GM18867 (cell line): ENCODE results near the gene SCYL2.
"Not testable (repeated sequence)": the region's sequence is repeated elsewhere in the genome, so short reads cannot be mapped to it uniquely, and the experiment has no call there.

ENCODE experiments used
- ATAC-seq: cut with Tn5 transposase; IDR thresholded peaks from one replicate; pipeline ENCODE4 v1.9.1; 2021; ENCODE audit warnings: mild to moderate bottlenecking, moderate library complexity; ENCODE audit not compliant: unreplicated experiment

SCYL2 gene, protein sequence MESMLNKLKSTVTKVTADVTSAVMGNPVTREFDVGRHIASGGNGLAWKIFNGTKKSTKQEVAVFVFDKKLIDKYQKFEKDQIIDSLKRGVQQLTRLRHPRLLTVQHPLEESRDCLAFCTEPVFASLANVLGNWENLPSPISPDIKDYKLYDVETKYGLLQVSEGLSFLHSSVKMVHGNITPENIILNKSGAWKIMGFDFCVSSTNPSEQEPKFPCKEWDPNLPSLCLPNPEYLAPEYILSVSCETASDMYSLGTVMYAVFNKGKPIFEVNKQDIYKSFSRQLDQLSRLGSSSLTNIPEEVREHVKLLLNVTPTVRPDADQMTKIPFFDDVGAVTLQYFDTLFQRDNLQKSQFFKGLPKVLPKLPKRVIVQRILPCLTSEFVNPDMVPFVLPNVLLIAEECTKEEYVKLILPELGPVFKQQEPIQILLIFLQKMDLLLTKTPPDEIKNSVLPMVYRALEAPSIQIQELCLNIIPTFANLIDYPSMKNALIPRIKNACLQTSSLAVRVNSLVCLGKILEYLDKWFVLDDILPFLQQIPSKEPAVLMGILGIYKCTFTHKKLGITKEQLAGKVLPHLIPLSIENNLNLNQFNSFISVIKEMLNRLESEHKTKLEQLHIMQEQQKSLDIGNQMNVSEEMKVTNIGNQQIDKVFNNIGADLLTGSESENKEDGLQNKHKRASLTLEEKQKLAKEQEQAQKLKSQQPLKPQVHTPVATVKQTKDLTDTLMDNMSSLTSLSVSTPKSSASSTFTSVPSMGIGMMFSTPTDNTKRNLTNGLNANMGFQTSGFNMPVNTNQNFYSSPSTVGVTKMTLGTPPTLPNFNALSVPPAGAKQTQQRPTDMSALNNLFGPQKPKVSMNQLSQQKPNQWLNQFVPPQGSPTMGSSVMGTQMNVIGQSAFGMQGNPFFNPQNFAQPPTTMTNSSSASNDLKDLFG

DNA sequence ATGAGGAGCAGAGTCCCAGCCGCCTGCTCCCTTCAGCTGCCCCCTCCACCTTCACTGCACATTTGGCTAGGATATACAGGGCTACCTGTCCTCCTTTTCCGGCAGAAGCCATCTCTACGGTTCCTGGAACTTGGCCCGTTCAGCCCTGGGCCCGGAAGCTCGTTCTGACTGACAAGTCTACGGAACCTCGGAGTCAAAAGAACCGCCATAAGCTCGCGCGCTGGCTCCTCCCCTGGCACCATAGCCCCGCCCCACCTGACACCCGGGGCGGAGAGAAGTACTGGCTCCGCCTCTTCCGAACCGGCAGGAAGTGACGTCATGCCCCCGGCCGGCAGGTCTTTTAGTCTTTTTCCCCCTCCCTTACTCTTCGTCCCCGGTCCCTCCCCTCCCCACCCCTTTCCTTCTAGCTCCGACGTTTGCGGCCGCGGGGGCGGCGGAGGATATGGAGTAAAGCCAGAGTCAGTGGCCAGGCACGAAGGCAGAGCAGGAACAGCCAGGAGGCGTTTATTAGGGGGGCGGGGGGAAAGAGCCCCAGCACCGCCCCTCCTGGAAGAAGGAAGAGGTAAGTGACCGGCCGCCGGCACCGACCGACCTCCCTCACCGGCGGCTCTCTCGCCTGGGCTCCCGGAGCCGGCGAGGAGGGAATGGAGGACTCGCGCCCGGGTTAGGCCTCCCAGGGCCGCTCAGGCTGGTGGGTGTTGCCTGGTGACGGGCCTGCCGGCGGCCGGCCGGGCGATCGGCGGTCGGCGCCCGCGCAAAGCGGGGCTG, at the start of gene SCYL2, which contains the start of gene DEPDC4:
SCYL2 (plus strand) TSS at position 343 of the 768 bp plus-strand sequence. CDS start 15,794 bp downstream, outside the sequence.
DEPDC4 (minus strand) TSS at position 245 of the 768 bp plus-strand sequence; CDS start at position 242, 3 bp downstream.
- peak; percentile 93 for ATAC-seq

DNA sequence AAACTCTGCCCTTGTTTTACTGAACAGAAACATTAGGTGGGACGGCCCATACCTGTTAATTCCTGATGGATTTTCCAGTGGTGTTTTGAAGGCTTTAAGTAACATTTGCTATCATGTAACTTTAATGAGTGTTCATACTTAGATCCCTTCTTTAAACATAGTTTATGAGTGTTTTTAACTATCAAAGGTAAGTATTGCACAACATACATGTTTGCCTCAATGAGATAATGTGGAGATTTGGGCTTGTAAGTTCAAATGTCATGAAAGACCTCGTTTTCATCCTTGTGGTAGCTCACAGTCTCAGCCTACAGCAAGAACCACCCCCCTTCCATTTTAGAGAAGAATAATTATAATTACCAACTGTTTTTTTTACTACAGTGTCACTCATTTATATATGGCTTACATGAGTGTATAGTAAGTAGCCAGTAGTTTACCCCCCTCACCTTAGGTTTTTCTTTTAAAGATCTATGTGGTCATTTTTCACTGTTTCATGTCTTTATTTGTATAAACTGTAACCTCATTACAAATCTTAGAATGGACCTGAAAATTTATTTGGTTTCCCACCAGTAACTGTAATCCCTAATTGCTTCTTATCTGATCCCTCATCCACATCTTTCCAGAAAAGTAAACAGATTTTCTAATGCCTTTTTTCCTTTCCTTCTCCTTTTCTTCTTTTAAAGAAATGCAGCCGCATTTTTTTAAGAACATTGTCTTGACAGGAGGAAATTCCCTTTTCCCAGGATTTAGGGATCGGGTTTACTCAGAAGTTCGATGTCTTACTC, 47.5 kb upstream of the SCYL2 start:
- no peak for ATAC-seq

DNA sequence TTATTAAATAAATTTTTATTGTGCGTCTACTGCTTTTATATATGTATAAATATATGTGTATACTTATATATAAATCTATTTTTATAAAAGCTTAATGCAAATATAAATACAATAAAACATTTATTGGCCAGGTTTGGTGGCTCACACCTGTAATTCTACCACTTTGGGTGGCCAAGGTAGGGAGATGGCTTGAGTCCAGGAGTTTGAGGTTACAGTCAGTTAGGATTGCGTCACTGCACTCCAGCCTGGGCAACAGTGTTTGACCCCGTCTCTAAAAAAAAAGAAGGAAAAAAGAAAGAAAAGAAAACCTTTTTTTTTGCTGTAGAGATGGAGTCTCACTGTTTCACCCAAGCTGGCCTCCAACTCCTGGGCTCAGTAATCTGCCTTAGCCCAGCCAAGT, 45.5 kb upstream of the SCYL2 start:
- ATAC-seq = no peak

DNA sequence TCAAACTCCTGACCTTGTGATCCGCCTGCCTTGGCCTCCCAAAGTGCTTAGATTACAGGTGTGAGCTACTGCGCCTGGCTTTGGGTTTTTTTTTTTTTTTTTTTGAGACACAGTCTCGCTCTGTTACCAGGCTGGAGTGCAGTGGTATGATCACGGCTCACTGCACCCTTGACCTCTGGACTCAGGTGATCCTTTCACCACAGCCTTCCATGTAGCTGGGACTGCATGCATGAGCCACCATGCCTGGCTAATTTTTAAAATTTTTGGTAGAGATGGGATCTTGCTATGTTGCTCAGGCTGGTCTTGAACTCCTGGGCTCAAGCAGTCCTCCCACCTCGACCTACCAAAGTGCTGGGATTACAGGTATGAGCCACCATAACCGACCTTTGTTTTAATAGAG, 44.8 kb upstream of the SCYL2 start:
- ATAC-seq = not testable (repeated sequence)

DNA sequence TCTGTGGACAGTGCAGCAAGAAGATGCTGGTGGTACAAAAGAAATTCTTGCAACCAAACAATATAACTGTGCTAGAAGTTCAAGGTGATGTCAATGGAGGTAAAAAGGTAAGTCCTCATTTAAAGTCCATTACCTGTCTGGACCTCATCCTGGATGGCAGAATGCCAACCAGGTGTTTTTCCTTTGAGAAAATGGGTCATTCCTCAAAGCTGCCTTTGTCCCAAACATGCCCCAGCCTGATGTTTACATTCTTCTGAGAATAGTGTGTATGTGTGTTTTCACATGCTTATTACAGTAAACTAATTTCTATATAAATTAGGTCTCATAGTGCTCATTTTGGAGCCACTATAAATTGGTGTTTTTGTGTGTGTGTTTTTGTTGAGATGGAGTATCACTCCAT, 41.5 kb upstream of the SCYL2 start:
- ATAC-seq = no peak

DNA sequence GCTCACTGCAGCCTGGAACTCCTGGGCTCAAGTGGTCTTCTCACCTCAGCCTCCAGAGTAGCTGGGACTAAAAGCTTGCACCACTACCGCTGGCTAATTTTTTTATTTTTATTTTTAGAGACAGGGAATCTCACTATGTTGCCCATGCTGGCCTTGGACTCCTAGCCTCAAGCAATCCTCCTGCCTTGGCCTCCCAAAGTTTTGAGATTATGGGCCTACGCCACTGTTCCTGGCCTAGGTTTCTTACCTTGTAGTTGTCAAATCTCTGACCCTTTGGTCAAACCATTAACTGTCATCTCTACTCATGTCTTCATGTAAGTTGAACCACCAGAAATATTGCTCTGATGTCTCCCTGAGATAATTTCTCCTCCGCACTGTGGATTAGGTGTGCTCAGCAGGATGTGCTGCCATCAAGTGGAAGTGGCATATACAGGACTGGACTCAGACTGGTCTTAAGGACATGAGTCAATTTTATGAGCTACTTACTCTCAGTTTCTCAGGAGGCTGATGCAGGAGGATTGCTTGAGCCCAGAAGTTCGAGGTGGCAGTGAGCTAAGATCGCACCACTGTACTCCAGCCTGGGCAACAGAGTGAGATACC, 37.8 kb upstream of the SCYL2 start:
- no peak for ATAC-seq

DNA sequence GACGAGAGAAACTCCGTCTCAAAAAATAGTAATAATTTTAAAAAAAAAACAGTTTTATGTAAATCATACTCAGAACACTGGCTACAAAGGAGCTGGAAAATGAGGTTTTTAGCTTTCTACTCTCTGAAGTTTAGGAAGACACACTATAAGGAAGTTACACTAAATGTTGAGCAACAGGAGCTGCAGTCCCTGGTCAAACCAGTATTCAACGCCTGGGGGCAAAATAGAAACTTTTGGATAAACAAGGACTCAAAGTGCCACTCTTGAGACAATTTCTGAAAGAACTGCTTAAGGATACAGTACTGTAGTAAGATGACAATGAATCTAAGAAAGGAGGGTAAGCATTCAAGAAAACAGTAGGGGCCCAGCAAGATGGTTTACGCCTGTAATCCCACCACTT, 37.1 kb upstream of the SCYL2 start:
- no peak for ATAC-seq

DNA sequence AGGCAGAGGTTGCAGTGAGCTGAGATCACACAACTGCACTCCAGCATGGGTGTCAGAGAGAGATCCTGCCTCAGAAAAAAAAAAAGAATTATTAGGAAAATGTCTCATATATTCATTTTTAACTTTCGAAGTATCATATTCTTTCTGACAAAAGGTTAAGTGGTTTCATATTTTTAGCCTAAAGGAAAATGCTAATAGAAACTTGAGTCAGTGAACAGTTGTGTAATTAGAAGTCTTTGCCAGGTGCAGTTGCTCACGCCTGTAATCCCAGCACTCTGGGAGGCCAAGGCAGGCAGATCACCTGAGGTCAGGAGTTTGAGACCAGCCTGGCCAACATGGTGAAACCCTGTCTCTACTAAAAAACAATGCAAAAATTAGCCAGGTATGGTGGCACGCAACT, 35.1 kb upstream of the SCYL2 start:
- ATAC-seq = not testable (repeated sequence)

DNA sequence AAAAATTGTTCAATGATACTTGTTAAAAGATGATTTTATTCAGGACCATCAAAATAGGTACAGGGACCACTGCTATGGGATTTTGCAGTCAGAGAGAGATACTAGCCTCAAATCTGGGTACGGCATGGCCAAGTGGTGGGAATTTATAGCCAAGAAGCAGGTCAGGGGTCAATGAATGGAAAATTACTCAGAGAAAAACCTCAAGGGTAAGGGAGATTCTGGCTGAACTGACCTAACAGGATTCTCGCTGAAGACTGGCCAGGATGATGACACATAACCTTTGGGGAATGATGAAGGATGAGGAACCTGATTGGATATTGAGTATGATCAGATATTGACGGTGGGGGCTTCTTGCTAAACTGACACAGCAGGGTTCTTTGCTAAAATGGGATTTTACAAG, 32.8 kb upstream of the SCYL2 start:
- no peak for ATAC-seq

DNA sequence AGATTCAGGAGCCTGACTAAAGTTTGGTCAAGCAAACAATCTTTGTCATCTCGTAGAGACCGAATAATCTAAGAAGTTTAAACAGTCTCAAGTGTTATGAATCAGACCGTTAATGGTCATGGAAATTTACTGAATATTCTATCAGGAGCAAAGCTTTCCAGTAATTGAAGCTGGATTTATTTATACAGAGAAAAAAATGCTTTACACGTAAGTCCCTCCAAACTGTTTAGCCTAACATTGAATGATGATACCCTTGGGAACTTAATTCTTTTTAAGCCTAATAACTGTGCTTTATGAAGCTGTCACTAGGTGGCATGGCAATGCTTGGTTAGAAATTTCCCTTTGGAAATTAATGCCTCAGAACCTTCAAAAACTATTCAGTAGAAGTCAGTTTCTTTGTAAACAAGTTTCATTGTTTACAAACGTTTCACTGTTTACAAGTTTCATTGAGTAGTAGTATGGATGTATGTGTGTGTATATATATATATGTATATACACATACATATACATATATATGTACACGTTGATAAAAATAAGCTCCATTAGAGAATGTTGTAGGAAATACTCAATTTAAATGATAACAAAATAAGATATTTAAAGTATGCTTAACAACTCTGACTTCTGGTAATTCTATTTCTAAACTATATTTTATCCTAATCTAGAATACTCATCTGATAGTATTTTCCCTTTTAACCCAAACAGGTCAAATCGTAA, 32.2 kb upstream of the SCYL2 start:
- ATAC-seq = peak; percentile 75

DNA sequence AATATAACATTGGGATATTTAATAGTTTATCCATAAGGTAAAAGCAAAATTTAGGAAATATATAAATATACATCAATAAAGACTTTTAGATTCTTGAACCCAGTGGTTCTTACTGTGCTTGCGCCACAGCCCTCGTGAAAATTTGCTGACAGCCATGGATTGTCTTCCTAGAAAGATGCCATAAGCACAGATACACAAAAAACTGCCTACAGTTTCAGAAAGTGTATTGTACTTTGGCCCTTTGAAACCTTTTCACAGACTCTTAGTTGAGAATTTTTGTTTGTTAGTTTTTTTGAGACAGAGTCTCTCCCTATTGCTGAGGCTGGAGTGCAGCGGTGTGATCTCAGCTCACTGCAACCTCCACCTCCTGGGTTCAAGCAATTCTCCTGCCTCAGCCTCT, 28.2 kb upstream of the SCYL2 start:
- ATAC-seq = no peak

DNA sequence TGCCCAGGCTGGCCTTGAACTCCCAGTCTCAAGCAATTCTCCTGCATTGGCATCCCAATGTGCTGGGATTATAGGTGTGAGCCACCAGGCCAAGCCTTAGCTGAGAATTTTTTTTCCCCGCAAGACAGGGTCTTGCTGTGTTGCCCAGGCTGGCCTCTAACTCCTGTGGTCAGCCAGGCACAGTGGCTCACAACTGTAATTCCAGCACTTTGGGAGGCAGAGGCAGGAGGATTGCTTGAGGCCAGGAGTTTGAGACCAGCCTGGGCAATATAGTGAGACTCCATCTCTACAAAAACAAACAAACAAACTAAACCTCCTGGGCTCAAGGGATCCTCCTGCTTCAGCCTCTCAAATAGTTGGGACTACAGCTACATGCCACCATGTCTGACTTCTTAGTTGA, 27.4 kb upstream of the SCYL2 start:
- ATAC-seq = no peak

DNA sequence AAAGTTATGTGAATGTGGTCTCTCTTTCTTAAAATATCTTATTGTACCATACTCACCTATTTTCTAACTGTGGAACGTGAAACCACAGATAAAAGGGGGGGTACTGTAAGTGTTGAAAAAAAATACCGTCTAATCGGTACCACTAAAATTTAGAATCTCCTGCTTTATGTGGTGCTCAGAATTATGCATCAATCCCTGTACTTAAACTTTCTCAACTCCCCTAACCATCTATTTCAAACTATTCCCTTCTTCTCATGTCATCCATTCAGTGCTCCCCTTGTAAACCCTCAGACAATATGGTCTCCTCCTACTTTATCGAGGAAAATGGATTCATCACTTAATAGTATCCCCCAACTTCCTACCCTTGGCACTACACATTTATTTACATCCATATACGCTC, 23.8 kb upstream of the SCYL2 start:
- no peak for ATAC-seq

DNA sequence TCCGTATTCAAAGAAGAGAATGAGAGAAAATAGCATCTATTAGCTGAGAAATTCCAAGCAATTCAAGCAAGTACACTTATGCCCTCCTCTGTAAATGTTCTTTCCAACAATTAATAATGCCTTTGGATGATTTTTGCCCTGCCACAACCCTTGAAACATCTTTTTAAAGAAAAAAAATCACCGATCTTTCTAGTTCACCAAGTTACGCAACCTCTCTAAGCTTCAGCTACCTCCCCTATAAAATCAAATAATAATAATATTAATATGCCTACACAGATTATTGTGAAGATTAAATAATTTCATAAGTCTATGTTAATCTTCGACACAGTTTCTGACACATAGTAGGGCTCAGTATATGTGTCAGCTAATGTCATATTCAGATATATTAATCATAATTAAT, 19.2 kb upstream of the SCYL2 start:
- ATAC-seq = no peak

DNA sequence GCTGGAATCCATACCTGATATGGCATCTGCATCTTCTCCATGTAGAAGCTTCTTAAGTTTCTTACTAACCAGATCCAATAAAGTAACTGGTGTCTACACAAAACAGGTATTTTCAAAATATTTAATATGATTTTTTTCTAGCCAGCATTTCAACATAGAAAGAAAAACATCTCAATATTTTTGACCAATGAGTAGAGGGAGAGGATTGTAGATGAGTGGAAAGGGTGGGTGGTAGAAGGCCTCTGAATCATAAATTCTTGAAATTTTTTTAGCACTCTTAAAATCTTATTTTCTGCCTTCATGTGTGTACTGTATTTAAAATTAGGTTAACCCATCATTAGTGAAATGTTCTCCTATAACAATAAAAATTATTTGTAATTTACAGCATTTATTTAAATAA, 18.1 kb upstream of the SCYL2 start:
- ATAC-seq = no peak

DNA sequence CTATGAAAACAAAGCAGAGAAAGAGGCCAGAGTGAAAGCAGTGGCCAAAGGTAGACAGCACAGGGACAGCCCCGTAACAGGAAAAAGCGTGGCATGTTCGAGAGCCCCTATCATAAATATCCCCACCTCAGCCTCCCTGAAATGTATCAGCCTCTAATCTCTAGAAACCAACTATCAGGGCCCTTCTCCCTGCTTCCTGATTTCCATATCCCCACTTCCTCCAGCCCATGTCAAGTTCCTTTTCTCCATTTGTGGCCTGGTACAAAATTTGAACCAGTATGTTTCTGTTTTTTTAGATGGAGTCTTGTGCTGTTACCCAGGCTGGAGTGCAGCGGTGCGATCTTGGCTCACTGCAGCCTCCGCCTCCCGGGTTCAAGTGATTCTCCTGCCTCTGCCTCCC, 17.0 kb upstream of the SCYL2 start:
- no peak for ATAC-seq

DNA sequence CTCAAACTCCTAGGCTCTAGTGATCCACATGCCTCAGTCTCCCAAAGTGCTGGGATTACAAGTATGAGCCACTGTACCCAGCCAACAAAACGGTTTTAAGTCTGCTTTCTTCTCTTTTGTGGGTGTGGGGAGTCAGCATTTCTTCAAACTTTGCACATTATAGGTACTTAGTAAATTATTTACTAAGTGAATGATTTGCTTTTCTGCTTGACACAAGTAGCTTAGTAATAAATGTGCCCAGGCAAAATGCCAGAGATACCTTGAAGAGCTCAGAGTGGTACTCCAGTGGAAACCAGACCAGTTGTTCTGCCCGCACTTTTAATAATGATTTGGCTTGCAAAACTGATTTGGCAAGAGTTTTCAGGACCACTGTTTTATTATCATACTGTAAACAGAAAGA, 15.1 kb upstream of the SCYL2 start:
- no peak for ATAC-seq

DNA sequence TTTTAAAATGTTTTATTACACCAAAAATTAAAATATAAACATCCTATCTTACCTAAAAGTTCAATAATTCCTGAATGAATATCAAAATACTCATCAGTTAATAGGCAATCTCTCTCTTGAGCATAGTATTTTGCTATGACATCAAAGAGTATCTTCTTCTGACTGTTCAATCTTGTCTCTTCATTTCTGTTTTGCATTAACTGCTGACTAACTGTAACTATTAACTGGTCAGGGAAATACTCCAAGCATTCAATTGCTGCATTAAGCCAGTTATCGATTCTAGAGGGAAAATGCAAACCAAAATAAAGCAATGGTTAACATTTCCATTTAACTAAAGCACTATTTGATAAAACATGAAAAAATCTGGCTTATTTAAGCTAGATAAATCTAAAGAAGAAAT, 13.5 kb upstream of the SCYL2 start:
- ATAC-seq = no peak

DNA sequence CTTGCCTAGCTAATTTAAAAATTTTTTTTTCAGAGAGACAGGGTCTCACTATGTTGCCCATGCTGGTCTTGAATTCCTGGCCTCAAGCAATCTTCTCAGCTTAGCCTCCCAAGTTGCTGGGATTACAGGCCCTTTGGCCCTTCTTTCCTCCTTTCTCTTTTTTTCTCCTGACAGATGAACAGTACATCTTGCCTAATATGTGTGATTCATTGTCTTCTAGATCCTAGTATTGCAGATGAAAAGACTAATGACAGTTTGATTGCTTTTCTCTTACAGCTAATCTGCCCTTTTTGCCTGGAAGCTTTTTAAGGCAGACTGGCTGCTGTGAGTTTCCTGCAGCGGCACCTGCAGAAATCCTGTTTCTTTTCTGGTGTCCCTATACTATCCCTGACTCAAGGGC, 12.1 kb upstream of the SCYL2 start:
- no peak for ATAC-seq
